ENCODE measurements around the gene ARMH1.

ARMH1 gene

GRCh38 chr1:44718091-44718490, 43.6 kb downstream of the ARMH1 start:
- ChIA-PET POLR2A (interaction anchor here (0.7 kb wide), 1 partner anchor 13 kb away, joined by 7 read pairs; no protein-coding TSS in a partner anchor), CTCF (interaction anchor here (1.0 to 3.5 kb wide), 6 partner anchors 11 to 103 kb away, joined by 3 to 13 read pairs (median 7); partner anchors contain the start of gene ARMH1)
- Histone ChIP-seq H3K27me3 (replicated peaks in 2 of 5; ENCODE audit: control insufficient read depth in 4 of 5, insufficient read depth in 5 of 5, low read length in 4 of 5) (no peaks in the 10 kb centered on the region), H3K9me3 (ENCODE audit: control extremely low read depth in 1 of 5, control insufficient read depth in 4 of 5, insufficient read depth in 2 of 5, low read depth in 1 of 5, low read length in 4 of 5) (no peaks in the 10 kb centered on the region), H3K4me3 (ENCODE audit: control insufficient read depth in 1 of 7, extremely low read depth in 1 of 7, insufficient read depth in 4 of 7, low read depth in 2 of 7, low read length in 6 of 7) (no peak overlapping the region), H3K4me1 (ENCODE audit: control extremely low read depth in 1 of 4, control insufficient read depth in 4 of 4, insufficient read depth in 4 of 4, low read length in 3 of 4) (peaks cover 8 to 57% (median 46%) of the 10 kb centered on the region in 4 experiments), H3K36me3 (ENCODE audit: control insufficient read depth in 4 of 4, insufficient read depth in 4 of 4, low read length in 3 of 4) (no peaks in the 10 kb centered on the region), H3K27ac (ENCODE audit: insufficient read depth in 1 of 2, low read depth in 1 of 2, low read length in 2 of 2, poor library complexity in 1 of 2, severe bottlenecking in 2 of 2) (no peak overlapping the region)
- no peak for DNase-seq
- 89% methylated on average over 6 of the region's 6 CpGs for WGBS (ENCODE audit: insufficient coverage)

GRCh38 chr1:44719318-44719717, 44.8 kb downstream of the ARMH1 start:
- peaks cover 8 to 61% (median 50%) of the 10 kb centered on the region in 4 experiments for H3K4me1 ChIP-seq (ENCODE audit: control extremely low read depth in 1 of 4, control insufficient read depth in 4 of 4, insufficient read depth in 4 of 4, low read length in 3 of 4)

GRCh38 chr1:44720281-44720680, 45.8 kb downstream of the ARMH1 start:
- DNase-seq = no peak
- 76% methylated on average over 4 of the region's 4 CpGs for WGBS (ENCODE audit: insufficient coverage)
- Histone ChIP-seq H3K27ac (ENCODE audit: insufficient read depth in 1 of 2, low read depth in 1 of 2, low read length in 2 of 2, poor library complexity in 1 of 2, severe bottlenecking in 2 of 2) (no peak overlapping the region), H3K36me3 (ENCODE audit: control insufficient read depth in 4 of 4, insufficient read depth in 4 of 4, low read length in 3 of 4) (peaks cover 0 to 3% (median 0%) of the 10 kb centered on the region in 4 experiments), H3K27me3 (replicated peaks in 2 of 5; ENCODE audit: control insufficient read depth in 4 of 5, insufficient read depth in 5 of 5, low read length in 4 of 5) (no peaks in the 10 kb centered on the region), H3K4me3 (ENCODE audit: control insufficient read depth in 1 of 7, extremely low read depth in 1 of 7, insufficient read depth in 4 of 7, low read depth in 2 of 7, low read length in 6 of 7) (no peak overlapping the region), H3K9me3 (ENCODE audit: control extremely low read depth in 1 of 5, control insufficient read depth in 4 of 5, insufficient read depth in 2 of 5, low read depth in 1 of 5, low read length in 4 of 5) (no peaks in the 10 kb centered on the region), H3K4me1 (ENCODE audit: control extremely low read depth in 1 of 4, control insufficient read depth in 4 of 4, insufficient read depth in 4 of 4, low read length in 3 of 4) (peaks cover 6 to 62% (median 51%) of the 10 kb centered on the region in 4 experiments)
- CTCF ChIA-PET = interaction anchor here (0.7 to 3.5 kb wide), 4 partner anchors 11 to 36 kb away, joined by 3 to 12 read pairs (median 4); no protein-coding TSS in a partner anchor
- POLR2A ChIA-PET = interaction anchor here (1.0 to 3.2 kb wide), 7 partner anchors 10 to 102 kb away, joined by 3 to 150 read pairs (median 8); partner anchors contain the start of genes BTBD19, DYNLT4 and RNU5D-1

More at GRCh38 chr1:44719318-44719717, 44.8 kb downstream of the ARMH1 start:
- no peak for DNase-seq
- Histone ChIP-seq H3K27me3 (replicated peaks in 2 of 5; ENCODE audit: control insufficient read depth in 4 of 5, insufficient read depth in 5 of 5, low read length in 4 of 5) (no peaks in the 10 kb centered on the region), H3K4me3 (ENCODE audit: control insufficient read depth in 1 of 7, extremely low read depth in 1 of 7, insufficient read depth in 4 of 7, low read depth in 2 of 7, low read length in 6 of 7) (no peak overlapping the region), H3K27ac (ENCODE audit: insufficient read depth in 1 of 2, low read depth in 1 of 2, low read length in 2 of 2, poor library complexity in 1 of 2, severe bottlenecking in 2 of 2) (no peak overlapping the region), H3K9me3 (ENCODE audit: control extremely low read depth in 1 of 5, control insufficient read depth in 4 of 5, insufficient read depth in 2 of 5, low read depth in 1 of 5, low read length in 4 of 5) (no peaks in the 10 kb centered on the region), H3K36me3 (ENCODE audit: control insufficient read depth in 4 of 4, insufficient read depth in 4 of 4, low read length in 3 of 4) (no peaks in the 10 kb centered on the region)
- POLR2A ChIA-PET = interaction anchor here (3.2 kb wide), 1 partner anchor 11 kb away, joined by 150 read pairs; the partner anchor contains the start of gene RNU5D-1
- CTCF ChIA-PET = interaction anchor here (1.1 to 3.5 kb wide), 5 partner anchors 10 to 43 kb away, joined by 3 to 12 read pairs (median 4); partner anchors contain the start of gene ARMH1
- WGBS (ENCODE audit: insufficient coverage) = 88% methylated on average over 4 of the region's 5 CpGs

GRCh38 chr1:44721485-44722361, 47.2 kb downstream of the ARMH1 start:
- ChIA-PET CTCF (interaction anchor here (0.7 to 2.6 kb wide), 8 partner anchors 9 to 100 kb away, joined by 3 to 19 read pairs (median 4); partner anchors contain the start of genes BTBD19 and RNU5D-1), POLR2A (interaction anchor here (0.5 to 3.2 kb wide), 36 partner anchors 9 to 1581 kb away, joined by 3 to 150 read pairs (median 5); partner anchors contain the start of genes ARMH1, BEST4, BTBD19 and DMAP1)
- DNase-seq = peak; percentile 96 to 99 (median 97)
- Histone ChIP-seq H3K9me3 (ENCODE audit: control extremely low read depth in 1 of 5, control insufficient read depth in 4 of 5, insufficient read depth in 2 of 5, low read depth in 1 of 5, low read length in 4 of 5) (no peaks in the 10 kb centered on the region), H3K4me3 (ENCODE audit: control insufficient read depth in 1 of 7, extremely low read depth in 1 of 7, insufficient read depth in 4 of 7, low read depth in 2 of 7, low read length in 6 of 7) (peak overlapping the region in 4 of 7 experiments; percentile 2 to 32 (median 18)), H3K4me1 (ENCODE audit: control extremely low read depth in 1 of 4, control insufficient read depth in 4 of 4, insufficient read depth in 4 of 4, low read length in 3 of 4) (peaks cover 5 to 63% (median 52%) of the 10 kb centered on the region in 4 experiments), H3K27me3 (replicated peaks in 2 of 5; ENCODE audit: control insufficient read depth in 4 of 5, insufficient read depth in 5 of 5, low read length in 4 of 5) (no peaks in the 10 kb centered on the region), H3K36me3 (ENCODE audit: control insufficient read depth in 4 of 4, insufficient read depth in 4 of 4, low read length in 3 of 4) (peaks cover 0 to 5% (median 1%) of the 10 kb centered on the region in 4 experiments), H3K27ac (ENCODE audit: insufficient read depth in 1 of 2, low read depth in 1 of 2, low read length in 2 of 2, poor library complexity in 1 of 2, severe bottlenecking in 2 of 2) (peak overlapping the region; percentile 98 to 99)
- 28% methylated on average over 3 of the region's 14 CpGs for WGBS (ENCODE audit: insufficient coverage)

- H3K4me1 ChIP-seq (ENCODE audit: control extremely low read depth in 1 of 4, control insufficient read depth in 4 of 4, insufficient read depth in 4 of 4, low read length in 3 of 4) = peaks cover 8 to 64% (median 50%) of the 10 kb centered on the region in 4 experiments
- H3K4me3 ChIP-seq (ENCODE audit: control insufficient read depth in 1 of 7, extremely low read depth in 1 of 7, insufficient read depth in 4 of 7, low read depth in 2 of 7, low read length in 6 of 7) = peak overlapping the region in 6 of 7 experiments; percentile 34 to 74 (median 58)
- 0% methylated on average over 5 of the region's 9 CpGs for WGBS (ENCODE audit: insufficient coverage)
- DNase-seq = no peak
- POLR2A ChIA-PET = interaction anchor here (0.6 to 1.9 kb wide), 4 partner anchors 53 to 96 kb away, joined by 3 to 9 read pairs (median 6); partner anchors contain the start of genes PLK3 and RPS8
- H3K36me3 ChIP-seq (ENCODE audit: control insufficient read depth in 4 of 4, insufficient read depth in 4 of 4, low read length in 3 of 4) = peaks cover 0 to 5% (median 1%) of the 10 kb centered on the region in 4 experiments
- no peaks in the 10 kb centered on the region for H3K27me3 ChIP-seq (replicated peaks in 2 of 5; ENCODE audit: control insufficient read depth in 4 of 5, insufficient read depth in 5 of 5, low read length in 4 of 5)
- H3K27ac ChIP-seq (ENCODE audit: insufficient read depth in 1 of 2, low read depth in 1 of 2, low read length in 2 of 2, poor library complexity in 1 of 2, severe bottlenecking in 2 of 2) = peak overlapping the region in 1 of 2 experiments; percentile 77
- CTCF ChIA-PET = interaction anchor here (1.6 to 2.6 kb wide), 2 partner anchors 8 to 96 kb away, joined by 4 to 19 read pairs; partner anchors contain the start of gene RNU5D-1
- H3K9me3 ChIP-seq (ENCODE audit: control extremely low read depth in 1 of 5, control insufficient read depth in 4 of 5, insufficient read depth in 2 of 5, low read depth in 1 of 5, low read length in 4 of 5) = no peaks in the 10 kb centered on the region
Observed at GRCh38 chr1:44723064-44723463, 48.5 kb downstream of the ARMH1 start.

GRCh38 chr1:44723496-44724295, 49.2 kb downstream of the ARMH1 start:
- WGBS (ENCODE audit: insufficient coverage) = 60% methylated on average over 21 of the region's 28 CpGs
- ChIA-PET CTCF (interaction anchor here (1.6 to 2.6 kb wide), 2 partner anchors 7 to 95 kb away, joined by 4 to 19 read pairs; partner anchors contain the start of gene RNU5D-1), POLR2A (interaction anchor here (0.6 to 1.9 kb wide), 5 partner anchors 52 to 96 kb away, joined by 3 to 9 read pairs (median 6); partner anchors contain the start of genes PLK3 and RPS8)
- H3K9me3 ChIP-seq (ENCODE audit: control extremely low read depth in 1 of 5, control insufficient read depth in 4 of 5, insufficient read depth in 2 of 5, low read depth in 1 of 5, low read length in 4 of 5) = no peaks in the 10 kb centered on the region
- H3K4me3 ChIP-seq (ENCODE audit: control insufficient read depth in 1 of 7, extremely low read depth in 1 of 7, insufficient read depth in 4 of 7, low read depth in 2 of 7, low read length in 6 of 7) = peak overlapping the region in 6 of 7 experiments; percentile 34 to 74 (median 58)
- DNase-seq = peak; percentile 88 to 98 (median 98)
- H3K4me1 ChIP-seq (ENCODE audit: control extremely low read depth in 1 of 4, control insufficient read depth in 4 of 4, insufficient read depth in 4 of 4, low read length in 3 of 4) = peaks cover 8 to 68% (median 52%) of the 10 kb centered on the region in 4 experiments
- no peaks in the 10 kb centered on the region for H3K27me3 ChIP-seq (replicated peaks in 2 of 5; ENCODE audit: control insufficient read depth in 4 of 5, insufficient read depth in 5 of 5, low read length in 4 of 5)
- H3K27ac ChIP-seq (ENCODE audit: insufficient read depth in 1 of 2, low read depth in 1 of 2, low read length in 2 of 2, poor library complexity in 1 of 2, severe bottlenecking in 2 of 2) = peak overlapping the region; percentile 61 to 77
- peaks cover 0 to 5% (median 1%) of the 10 kb centered on the region in 4 experiments for H3K36me3 ChIP-seq (ENCODE audit: control insufficient read depth in 4 of 4, insufficient read depth in 4 of 4, low read length in 3 of 4)

Data from common myeloid progenitor, CD34-positive (primary cell).